GM23248 (cell line): ENCODE measurements around the gene FARS2. TPM values are rescaled to one million over a fixed set of nuclear protein-coding genes. Genes with fewer than 3 reads are reported as not detected.

Experiments used
- DNase-seq: peaks from one replicate; pipeline ENCODE4 v3.0.0-alpha.2; 2015
- H2AFZ ChIP-seq: fragments of 200-600 bp; sonication (generic); 2 replicates; pipeline ENCODE4 v1.6.1; 2016; ENCODE audit warnings: antibody characterized with exemption
- H3F3A ChIP-seq: fragments of 200-600 bp; sonication (generic); 2 replicates; pipeline ENCODE4 v1.6.1; 2016; ENCODE audit warnings: mild to moderate bottlenecking, antibody characterized with exemption, mixed run types; ENCODE audit not compliant: insufficient read depth
- H3K27ac ChIP-seq: fragments of 200-600 bp; sonication (generic); 2 replicates; pipeline ENCODE4 v1.5.1; 2016; ENCODE audit warnings: mild to moderate bottlenecking
- H3K27me3 ChIP-seq: fragments of 200-600 bp; sonication (generic); replicated peaks from 2 replicates; pipeline ENCODE4 v1.6.1; 2016; ENCODE audit warnings: mild to moderate bottlenecking; ENCODE audit not compliant: insufficient read depth
- H3K36me3 ChIP-seq: fragments of 200-600 bp; sonication (generic); 2 replicates; pipeline ENCODE4 v1.6.1; 2016; ENCODE audit warnings: low read depth, mild to moderate bottlenecking
- H3K4me1 ChIP-seq: fragments of 200-600 bp; sonication (generic); 2 replicates; pipeline ENCODE4 v1.6.1; 2016; ENCODE audit warnings: mild to moderate bottlenecking; ENCODE audit not compliant: insufficient read depth
- H3K4me2 ChIP-seq: fragments of 200-600 bp; sonication (generic); one replicate; pipeline ENCODE4 v1.6.1; 2016; ENCODE audit warnings: mild to moderate bottlenecking; ENCODE audit not compliant: unreplicated experiment
- H3K4me3 ChIP-seq: fragments of 200-600 bp; sonication (generic); 2 replicates; pipeline ENCODE4 v1.5.1; 2016; ENCODE audit warnings: mild to moderate bottlenecking
- H3K79me2 ChIP-seq: fragments of 200-600 bp; sonication (generic); 2 replicates; pipeline ENCODE4 v1.6.1; 2016; ENCODE audit warnings: mild to moderate bottlenecking; ENCODE audit not compliant: insufficient read depth
- H3K9ac ChIP-seq: fragments of 200-600 bp; sonication (generic); 2 replicates; pipeline ENCODE4 v1.6.1; 2016; ENCODE audit warnings: mild to moderate bottlenecking
- H3K9me2 ChIP-seq: fragments of 200-600 bp; sonication (generic); 2 replicates; pipeline ENCODE4 v1.6.1; 2016; ENCODE audit warnings: mixed run types, mild to moderate bottlenecking, moderate library complexity; ENCODE audit not compliant: insufficient read depth
- H3K9me3 ChIP-seq: fragments of 200-600 bp; sonication (generic); one replicate; pipeline ENCODE4 v1.6.1; 2017; ENCODE audit warnings: low read depth
- H4K20me1 ChIP-seq: fragments of 200-600 bp; sonication (generic); 2 replicates; pipeline ENCODE4 v1.6.0; 2016; ENCODE audit not compliant: insufficient read depth
- EZH2 ChIP-seq: fragments of 200-600 bp; sonication (generic); IDR thresholded peaks from 2 replicates; pipeline ENCODE4 v1.6.1; 2018; ENCODE audit warnings: antibody characterized with exemption, mild to moderate bottlenecking; ENCODE audit not compliant: insufficient read depth, poor library complexity, severe bottlenecking
- EZH2phosphoT487 ChIP-seq: fragments of 200-600 bp; sonication (generic); IDR thresholded peaks from 2 replicates; pipeline ENCODE4 v1.6.1; 2018; ENCODE audit warnings: antibody characterized with exemption, moderate library complexity, mild to moderate bottlenecking, low read depth; ENCODE audit not compliant: insufficient read depth
- WGBS, 2 experiments: methylation state at CpG; one replicate each; pipeline ENCODE4 v1.1.6; 2015 to 2017; ENCODE audit warnings: low lambda C conversion rate in 2 of 2, low coverage in 1 of 2; ENCODE audit errors: missing lambda C conversion rate in 2 of 2; 5-methylcytosine and 5-hydroxymethylcytosine counted together
- in situ Hi-C: fragments of 300-500 bp; cut with MboI; formaldehyde crosslinking; loops from 2 replicates; pipeline ENCODE4 v1.15.0; 2020
- polyA plus RNA-seq: library from polyadenylated mRNA; unstranded; fragments of >200 nt; fragmentation: Nextera tagmentation; extraction: Ambion mirVana; gene quantifications from 2 replicates; pipeline ENCODE4 v1.2.1, GENCODE V29; 2016
- total RNA-seq: library from RNA; depleted of rRNA; stranded (reverse); fragments of >200 nt; shearing (Covaris generic); gene quantifications from 2 replicates; pipeline ENCODE4 v1.2.3, GENCODE V29; 2014

Gene FARS2
- total and polyA plus RNA-seq, 2 experiments from 2014 or later = 15.1 to 16.5 TPM

DNA sequence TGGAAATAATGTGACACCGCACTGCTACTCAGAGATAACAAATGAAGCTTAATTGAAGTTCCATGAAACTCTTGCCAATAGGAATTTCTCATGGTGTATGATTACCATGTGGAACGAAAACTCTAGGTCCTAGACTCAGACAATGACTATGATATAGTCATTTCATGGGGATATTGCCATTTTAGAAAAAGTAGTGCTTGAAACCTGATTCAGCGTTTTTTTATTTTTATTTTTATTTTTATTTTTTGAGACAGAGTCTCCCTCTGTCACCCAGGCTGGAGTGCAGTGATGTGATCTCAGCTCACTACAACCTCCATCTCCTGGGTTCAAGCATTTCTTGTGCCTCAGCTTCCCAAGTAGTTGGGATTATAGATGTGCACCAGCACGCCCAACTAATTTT lies 253.9 kb downstream of the FARS2 start:
- in situ Hi-C loops = no loop called here
- TF ChIP-seq EZH2phosphoT487 = no peak
- no peak for TF ChIP-seq EZH2

DNA sequence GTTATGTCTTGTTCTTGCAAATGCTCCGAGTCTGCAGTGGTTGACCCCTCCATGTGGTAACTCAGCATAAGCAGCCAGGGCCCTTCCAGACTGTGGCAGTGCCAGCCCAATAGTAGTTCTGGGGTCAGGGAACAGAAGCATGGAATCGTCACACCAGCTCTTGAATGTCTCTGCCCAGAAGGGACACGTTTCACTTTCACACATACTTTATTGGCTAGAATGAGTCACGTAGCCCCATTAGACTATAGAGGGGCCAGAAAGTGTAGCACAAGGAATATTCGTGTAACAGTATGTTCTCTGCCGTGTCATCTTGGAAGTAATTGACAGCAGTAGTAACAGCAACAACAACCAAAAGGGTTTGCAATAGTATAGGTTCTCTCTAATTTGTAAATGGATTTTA lies 254.7 kb downstream of the FARS2 start:
- H3K27ac ChIP-seq = no peak overlapping the region
- WGBS, 2 experiments = 87 to 88% methylated on average over 6 of the region's 6 CpGs
- H3K4me2 ChIP-seq = no peak overlapping the region
- no peaks in the 10 kb centered on the region for H3K9me2 ChIP-seq
- H2AFZ ChIP-seq = no peak overlapping the region
- H3K27me3 ChIP-seq = no peaks in the 10 kb centered on the region
- no peak overlapping the region for H3K4me3 ChIP-seq
- in situ Hi-C loops = no loop called here
- H3K9ac ChIP-seq = no peak overlapping the region
- peaks cover 7% of the 10 kb centered on the region for H3F3A ChIP-seq
- H3K36me3 ChIP-seq = no peaks in the 10 kb centered on the region
- peaks cover 14% of the 10 kb centered on the region for H3K4me1 ChIP-seq
- no peaks in the 10 kb centered on the region for H4K20me1 ChIP-seq
- H3K79me2 ChIP-seq = no peaks in the 10 kb centered on the region
- no peaks in the 10 kb centered on the region for H3K9me3 ChIP-seq
- no peak for TF ChIP-seq EZH2phosphoT487
- TF ChIP-seq EZH2 = no peak
- DNase-seq = no peak

More for the DNA sequence above, 253.9 kb downstream of the FARS2 start:
- H3K27ac ChIP-seq = no peak overlapping the region
- no peak overlapping the region for H3K9ac ChIP-seq
- no peak overlapping the region for H2AFZ ChIP-seq
- DNase-seq = no peak
- H3K79me2 ChIP-seq = no peaks in the 10 kb centered on the region
- no peaks in the 10 kb centered on the region for H3K9me2 ChIP-seq
- no peaks in the 10 kb centered on the region for H3K9me3 ChIP-seq
- H4K20me1 ChIP-seq = no peaks in the 10 kb centered on the region
- no peaks in the 10 kb centered on the region for H3K27me3 ChIP-seq
- no peaks in the 10 kb centered on the region for H3K36me3 ChIP-seq
- H3K4me2 ChIP-seq = no peak overlapping the region
- no peak overlapping the region for H3K4me3 ChIP-seq
- 97% methylated on average over 4 of the region's 4 CpGs for WGBS, 2 experiments
- H3F3A ChIP-seq = peaks cover 11% of the 10 kb centered on the region
- peaks cover 15% of the 10 kb centered on the region for H3K4me1 ChIP-seq

DNA sequence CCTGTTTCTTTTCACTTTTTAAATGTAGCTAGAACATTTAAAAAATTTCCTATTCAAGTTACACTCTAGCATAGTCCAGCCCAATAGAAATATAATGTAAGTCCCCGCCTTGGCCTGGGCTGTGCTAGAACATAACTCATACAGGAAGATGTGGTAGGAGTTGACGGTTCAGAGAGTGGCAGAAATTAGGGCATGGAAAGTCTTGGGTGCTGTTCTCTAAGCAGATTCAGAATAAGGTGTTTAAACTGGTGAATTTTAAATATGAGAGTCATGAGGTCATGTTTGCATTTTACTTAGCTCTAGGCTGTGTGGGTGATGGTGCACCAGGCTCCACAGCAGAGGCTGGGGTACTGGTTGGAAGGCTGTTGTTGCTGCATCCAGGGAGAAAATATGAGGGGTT lies 256.5 kb downstream of the FARS2 start:
- Histone ChIP-seq H3K9me3 (no peaks in the 10 kb centered on the region), H3K9ac (no peak overlapping the region), H3K9me2 (no peaks in the 10 kb centered on the region), H3K27ac (no peak overlapping the region), H3K4me1 (no peaks in the 10 kb centered on the region), H3K4me3 (no peak overlapping the region), H4K20me1 (no peaks in the 10 kb centered on the region), H3K79me2 (no peaks in the 10 kb centered on the region), H3K36me3 (no peaks in the 10 kb centered on the region), H3K27me3 (no peaks in the 10 kb centered on the region), H3F3A (no peaks in the 10 kb centered on the region), H3K4me2 (no peak overlapping the region), H2AFZ (no peak overlapping the region)
- TF ChIP-seq EZH2phosphoT487 (no peak), EZH2 (no peak)
- in situ Hi-C loops = no loop called here
- 98 to 100% methylated on average over 2 of the region's 2 CpGs for WGBS, 2 experiments
- DNase-seq = no peak

DNA sequence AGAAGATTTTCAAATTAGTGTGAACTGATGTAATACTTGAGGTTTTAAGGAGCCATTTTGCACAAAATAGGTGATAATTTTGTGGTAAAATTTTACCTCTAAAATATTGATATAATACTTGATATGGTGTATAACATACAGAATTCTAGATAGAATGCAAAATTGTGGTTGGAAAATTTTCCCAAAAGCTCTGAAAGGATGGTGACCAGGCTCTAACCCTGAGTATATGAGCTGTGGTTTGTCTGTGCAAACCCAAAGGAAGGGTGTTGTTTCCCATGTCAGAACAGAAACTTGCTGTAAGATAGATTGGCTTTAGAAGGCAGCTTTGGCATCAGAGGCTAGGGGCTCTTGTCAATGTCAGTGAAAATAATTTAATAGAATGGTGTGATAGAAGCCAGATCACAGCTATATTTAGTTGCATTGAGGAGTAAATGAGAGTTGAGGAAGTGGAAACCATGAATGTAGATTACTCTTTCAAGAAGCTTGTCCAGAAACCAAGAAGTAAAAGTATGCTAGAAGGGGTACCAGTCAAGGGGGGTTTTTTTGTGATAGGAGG lies 257.7 kb downstream of the FARS2 start:
- Histone ChIP-seq H3K9me3 (no peaks in the 10 kb centered on the region), H3F3A (no peaks in the 10 kb centered on the region), H3K4me2 (no peak overlapping the region), H2AFZ (no peak overlapping the region), H3K27ac (no peak overlapping the region), H3K36me3 (no peaks in the 10 kb centered on the region), H3K9me2 (no peaks in the 10 kb centered on the region), H3K4me1 (no peaks in the 10 kb centered on the region), H3K79me2 (no peaks in the 10 kb centered on the region), H3K4me3 (no peak overlapping the region), H4K20me1 (no peaks in the 10 kb centered on the region), H3K9ac (no peak overlapping the region), H3K27me3 (no peaks in the 10 kb centered on the region)
- in situ Hi-C loops = no loop called here
- no peak for DNase-seq
- TF ChIP-seq EZH2 (no peak), EZH2phosphoT487 (no peak)

DNA sequence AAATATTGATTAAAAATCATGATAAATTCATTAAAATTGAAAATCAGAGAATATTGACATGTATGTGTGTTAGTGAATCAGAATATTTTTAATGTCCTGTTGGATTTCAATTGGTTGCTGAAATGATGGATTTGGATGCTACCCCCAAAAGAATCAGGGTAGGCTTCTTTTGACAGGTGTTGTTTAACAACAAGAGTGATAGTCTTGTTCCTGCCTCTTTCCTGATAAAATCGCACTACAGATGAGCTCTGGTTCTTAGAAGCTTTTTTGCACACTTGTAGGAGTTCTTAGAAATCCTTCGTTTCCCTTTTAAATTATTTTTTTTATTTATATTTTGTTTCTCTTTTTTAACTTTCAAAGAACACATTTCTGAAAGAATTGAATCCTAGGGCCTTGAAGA lies 259.5 kb downstream of the FARS2 start:
- WGBS, 2 experiments = 90 to 97% methylated on average over 2 of the region's 2 CpGs
- Histone ChIP-seq H3K79me2 (no peaks in the 10 kb centered on the region), H3K27me3 (no peaks in the 10 kb centered on the region), H2AFZ (no peak overlapping the region), H4K20me1 (no peaks in the 10 kb centered on the region), H3K4me1 (peaks cover 11% of the 10 kb centered on the region), H3K36me3 (no peaks in the 10 kb centered on the region), H3K4me3 (no peak overlapping the region), H3K9me2 (no peaks in the 10 kb centered on the region), H3K27ac (no peak overlapping the region), H3K9ac (no peak overlapping the region), H3F3A (no peaks in the 10 kb centered on the region), H3K4me2 (no peak overlapping the region), H3K9me3 (no peaks in the 10 kb centered on the region)
- no peak for DNase-seq
- in situ Hi-C loops = no loop called here
- no peak for TF ChIP-seq EZH2phosphoT487
- TF ChIP-seq EZH2 = no peak
